Esophagus squamous epithelium (tissue), 5 donors: ENCODE measurements around the gene TMEM254. TPM values are rescaled to one million over a fixed set of nuclear protein-coding genes. Genes with fewer than 3 reads are reported as not detected.
"Not testable (repeated sequence)": the region's sequence is repeated elsewhere in the genome, so short reads cannot be mapped to it uniquely, and the experiment has no call there.

Source experiments
- DNase-seq: peaks from one replicate; lab custom pipeline; 2025; lab: John Stamatoyannopoulos, UW
- H3K27ac ChIP-seq, 4 donors: fragments of 200-600 bp; sonication (generic); one replicate each; pipeline ENCODE4 v1.5.1; 2016 to 2019; ENCODE audit warnings: mild to moderate bottlenecking in 1 of 4
- H3K27me3 ChIP-seq, 4 donors: fragments of 200-600 bp; sonication (generic); 1 replicate in 3 of 4; 2 replicates in 1 of 4; pipeline versions ENCODE4 v1.5.1 to v1.6.0; 2017 to 2021; ENCODE audit warnings: antibody characterized with exemption in 1 of 4
- H3K36me3 ChIP-seq, 3 donors: fragments of 200-600 bp; sonication (generic); one replicate each; pipeline ENCODE4 v1.5.1; 2016 to 2019
- H3K4me1 ChIP-seq, 3 donors: fragments of 200-600 bp; sonication (generic); one replicate each; pipeline ENCODE4 v1.5.1; 2017 to 2019
- H3K4me3 ChIP-seq, 4 donors: fragments of 200-600 bp; sonication (generic); 1 replicate in 3 of 4; 2 replicates in 1 of 4; pipeline ENCODE4 v1.5.1; 2016 to 2019; ENCODE audit warnings: mild to moderate bottlenecking in 2 of 4, moderate library complexity in 1 of 4
- H3K9me3 ChIP-seq, 3 donors: fragments of 200-600 bp; sonication (generic); one replicate each; pipeline ENCODE4 v1.5.1; 2016 to 2019
- POLR2A ChIP-seq, 4 donors: fragments of 450-650 bp; IDR thresholded peaks; one replicate each; pipeline ENCODE4 v1.6.1; 2017; ENCODE audit warnings: antibody characterized with exemption in 4 of 4, mild to moderate bottlenecking in 4 of 4, moderate library complexity in 3 of 4
- WGBS, 2 donors: methylation state at CpG; one replicate each; pipeline ENCODE4 v1.1.5; 2018; 5-methylcytosine and 5-hydroxymethylcytosine counted together
- intact Hi-C: fragments of 100-400 bp; cut with DNase I; formaldehyde crosslinking; loops from one replicate; pipeline ENCODE4 v1.15.0; 2022
- total RNA-seq, 4 donors: library from RNA; depleted of rRNA; stranded (reverse); fragments of >200 nt; gene quantifications; one replicate each; pipeline ENCODE4 v1.1.0, GENCODE V29; 2016
- TF ChIP-seq, protein P1 (sequence below), 6 experiments: fragments of 450-650 bp in 4 of 6; fragments of 200-600 bp in 2 of 6; sonication (generic) in 2 of 6; IDR thresholded peaks; one replicate each; pipeline ENCODE4 v1.5.1; 2016 to 2019; ENCODE audit warnings: antibody characterized with exemption in 6 of 6, mild to moderate bottlenecking in 4 of 6, moderate library complexity in 4 of 6
- donor health status: DM: yes; HTN: yes; CAD: no.

TMEM254 gene
- total RNA-seq, 4 donors from 2014 or later: 25.6 to 35.6 (median 32.7) TPM

- WGBS, 2 donors: 98% methylated on average over 2 of the region's 2 CpGs
- H3K36me3 ChIP-seq: no peaks in the 10 kb centered on the region
- no peak overlapping the region for H3K27ac ChIP-seq
- intact Hi-C loops: no loop called here
- H3K4me3 ChIP-seq: no peak overlapping the region
- H3K9me3 ChIP-seq: no peaks in the 10 kb centered on the region
- no peak for DNase-seq
- no peaks in the 10 kb centered on the region for H3K4me1 ChIP-seq
- no peak for TF ChIP-seq POLR2A (IDR thresholded peaks at IDR 0.05)
- TF ChIP-seq, protein P1, sequence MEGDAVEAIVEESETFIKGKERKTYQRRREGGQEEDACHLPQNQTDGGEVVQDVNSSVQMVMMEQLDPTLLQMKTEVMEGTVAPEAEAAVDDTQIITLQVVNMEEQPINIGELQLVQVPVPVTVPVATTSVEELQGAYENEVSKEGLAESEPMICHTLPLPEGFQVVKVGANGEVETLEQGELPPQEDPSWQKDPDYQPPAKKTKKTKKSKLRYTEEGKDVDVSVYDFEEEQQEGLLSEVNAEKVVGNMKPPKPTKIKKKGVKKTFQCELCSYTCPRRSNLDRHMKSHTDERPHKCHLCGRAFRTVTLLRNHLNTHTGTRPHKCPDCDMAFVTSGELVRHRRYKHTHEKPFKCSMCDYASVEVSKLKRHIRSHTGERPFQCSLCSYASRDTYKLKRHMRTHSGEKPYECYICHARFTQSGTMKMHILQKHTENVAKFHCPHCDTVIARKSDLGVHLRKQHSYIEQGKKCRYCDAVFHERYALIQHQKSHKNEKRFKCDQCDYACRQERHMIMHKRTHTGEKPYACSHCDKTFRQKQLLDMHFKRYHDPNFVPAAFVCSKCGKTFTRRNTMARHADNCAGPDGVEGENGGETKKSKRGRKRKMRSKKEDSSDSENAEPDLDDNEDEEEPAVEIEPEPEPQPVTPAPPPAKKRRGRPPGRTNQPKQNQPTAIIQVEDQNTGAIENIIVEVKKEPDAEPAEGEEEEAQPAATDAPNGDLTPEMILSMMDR (IDR thresholded peaks at IDR 0.05): no peak
- H3K27me3 ChIP-seq: no peaks in the 10 kb centered on the region
These were observed 22.7 kb upstream of the TMEM254 start for GRCh38 chr10:80055760-80056159.

GRCh38 chr10:80057171-80057570, 21.3 kb upstream of the TMEM254 start:
- WGBS, 2 donors: 66 to 72% methylated on average over 4 of the region's 4 CpGs
- TF ChIP-seq POLR2A (IDR thresholded peaks at IDR 0.05): no peak
- TF ChIP-seq, protein P1 (IDR thresholded peaks at IDR 0.05): no peak
- intact Hi-C loops: no loop called here
- Histone ChIP-seq H3K36me3 (no peaks in the 10 kb centered on the region), H3K27ac (no peak overlapping the region), H3K4me3 (no peak overlapping the region), H3K9me3 (no peaks in the 10 kb centered on the region), H3K27me3 (no peaks in the 10 kb centered on the region), H3K4me1 (no peaks in the 10 kb centered on the region)
- DNase-seq: no peak

GRCh38 chr10:80064120-80064886, 14.2 kb upstream of the TMEM254 start:
- Histone ChIP-seq H3K4me1 (no peaks in the 10 kb centered on the region), H3K9me3 (no peaks in the 10 kb centered on the region), H3K4me3 (no peak overlapping the region), H3K27ac (peak overlapping the region in 3 of 4 donors; percentile 20 to 68 (median 62)), H3K36me3 (no peaks in the 10 kb centered on the region), H3K27me3 (no peaks in the 10 kb centered on the region)
- 50 to 72% methylated on average over 8 of the region's 8 CpGs for WGBS, 2 donors
- no peak for DNase-seq
- intact Hi-C loops: no loop called here
- TF ChIP-seq, protein P1 (IDR thresholded peaks at IDR 0.05): no peak
- no peak for TF ChIP-seq POLR2A (IDR thresholded peaks at IDR 0.05)

DNA sequence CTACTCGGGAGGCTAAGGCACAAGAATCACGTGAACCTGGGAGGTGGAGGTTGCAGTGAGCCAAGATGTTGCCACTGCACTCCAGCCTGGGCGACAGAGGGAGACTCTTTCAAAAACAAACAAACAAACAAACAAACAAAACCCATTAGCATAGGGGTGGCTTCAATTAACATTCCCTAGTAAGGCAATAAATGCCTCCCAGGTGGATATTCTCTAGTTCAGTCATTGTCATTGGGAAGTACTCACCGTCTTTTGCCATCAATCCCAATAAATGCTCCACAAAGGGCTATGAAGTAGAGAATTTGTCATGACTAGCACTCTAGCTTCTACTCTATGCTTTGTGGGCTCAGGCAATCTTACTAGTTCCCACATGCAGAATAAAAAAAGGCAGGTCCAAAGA, 11.7 kb upstream of the TMEM254 start:
- Histone ChIP-seq H3K4me3 (no peak overlapping the region), H3K27ac (no peak overlapping the region), H3K27me3 (no peaks in the 10 kb centered on the region), H3K4me1 (no peaks in the 10 kb centered on the region), H3K9me3 (no peaks in the 10 kb centered on the region), H3K36me3 (no peaks in the 10 kb centered on the region)
- no peak for DNase-seq
- 47 to 50% methylated on average over 4 of the region's 4 CpGs for WGBS, 2 donors
- intact Hi-C loops: no loop called here
- TF ChIP-seq, protein P1 (IDR thresholded peaks at IDR 0.05): no peak
- TF ChIP-seq POLR2A (IDR thresholded peaks at IDR 0.05): no peak

- H3K4me1 ChIP-seq, H3K36me3 ChIP-seq, H3K27me3 ChIP-seq, H3K9me3 ChIP-seq, intact Hi-C loops, H3K27ac ChIP-seq, H3K4me3 ChIP-seq, DNase-seq: not testable (repeated sequence)
These were observed 10.6 kb upstream of the TMEM254 start for GRCh38 chr10:80067821-80068220.
